22Rv1 (cell line): ENCODE measurements around the gene RPGRIP1L.

ENCODE experiments used
- H3K27ac ChIP-seq: fragments of 450-650 bp; 2 replicates; pipeline ENCODE4 v1.5.1; 2017
- ZFX ChIP-seq: fragments of 450-650 bp; IDR thresholded peaks from 2 replicates; pipeline ENCODE4 v1.6.1; 2017; ENCODE audit warnings: antibody characterized with exemption, borderline replicate concordance
- TF ChIP-seq, protein P1 (sequence below): fragments of 450-650 bp; IDR thresholded peaks from 2 replicates; pipeline ENCODE4 v1.5.1; 2017; ENCODE audit warnings: mild to moderate bottlenecking

RPGRIP1L gene

DNA sequence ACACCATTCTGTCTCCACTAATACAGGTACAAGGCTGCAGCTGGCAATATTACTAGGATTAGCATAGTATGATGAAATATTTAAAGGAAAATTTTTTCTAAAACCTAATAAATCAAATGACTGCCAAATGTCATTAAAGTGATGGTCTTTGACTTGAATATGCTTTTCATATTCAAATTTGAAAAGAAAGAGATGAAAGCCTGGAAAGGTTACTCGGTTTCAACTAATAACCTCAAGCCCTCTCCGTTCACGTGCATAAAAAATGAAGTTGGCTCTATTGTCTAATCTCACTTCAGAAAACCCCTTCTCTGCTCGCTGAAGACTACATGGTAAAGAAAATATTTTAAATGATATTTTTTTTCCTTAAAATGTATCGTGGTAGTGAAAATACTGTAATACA lies 83.2 kb downstream of the RPGRIP1L start:
- no peak for TF ChIP-seq ZFX
- TF ChIP-seq, protein P1, sequence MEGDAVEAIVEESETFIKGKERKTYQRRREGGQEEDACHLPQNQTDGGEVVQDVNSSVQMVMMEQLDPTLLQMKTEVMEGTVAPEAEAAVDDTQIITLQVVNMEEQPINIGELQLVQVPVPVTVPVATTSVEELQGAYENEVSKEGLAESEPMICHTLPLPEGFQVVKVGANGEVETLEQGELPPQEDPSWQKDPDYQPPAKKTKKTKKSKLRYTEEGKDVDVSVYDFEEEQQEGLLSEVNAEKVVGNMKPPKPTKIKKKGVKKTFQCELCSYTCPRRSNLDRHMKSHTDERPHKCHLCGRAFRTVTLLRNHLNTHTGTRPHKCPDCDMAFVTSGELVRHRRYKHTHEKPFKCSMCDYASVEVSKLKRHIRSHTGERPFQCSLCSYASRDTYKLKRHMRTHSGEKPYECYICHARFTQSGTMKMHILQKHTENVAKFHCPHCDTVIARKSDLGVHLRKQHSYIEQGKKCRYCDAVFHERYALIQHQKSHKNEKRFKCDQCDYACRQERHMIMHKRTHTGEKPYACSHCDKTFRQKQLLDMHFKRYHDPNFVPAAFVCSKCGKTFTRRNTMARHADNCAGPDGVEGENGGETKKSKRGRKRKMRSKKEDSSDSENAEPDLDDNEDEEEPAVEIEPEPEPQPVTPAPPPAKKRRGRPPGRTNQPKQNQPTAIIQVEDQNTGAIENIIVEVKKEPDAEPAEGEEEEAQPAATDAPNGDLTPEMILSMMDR, result no peak
- H3K27ac ChIP-seq, result peak overlapping the region; percentile 96

DNA sequence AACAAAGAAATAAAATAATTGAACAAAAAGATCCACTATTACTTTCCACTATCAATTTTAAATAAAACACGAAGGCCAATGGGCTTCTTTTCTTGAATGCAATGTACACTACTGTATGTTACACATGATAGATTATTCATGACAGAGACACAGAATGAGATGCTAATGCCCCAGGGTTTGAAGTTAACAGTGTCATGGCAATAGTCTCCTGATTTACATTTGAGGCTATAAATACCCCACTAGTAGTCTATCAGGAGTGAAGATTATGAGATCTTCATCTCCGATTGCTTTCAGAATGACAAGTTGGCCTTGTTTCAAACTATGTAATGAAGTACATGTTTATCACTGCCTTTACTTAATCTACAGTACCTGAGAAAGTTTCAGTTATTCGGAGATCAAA lies 84.4 kb downstream of the RPGRIP1L start:
- TF ChIP-seq, protein P1, result no peak
- TF ChIP-seq ZFX, result no peak

DNA sequence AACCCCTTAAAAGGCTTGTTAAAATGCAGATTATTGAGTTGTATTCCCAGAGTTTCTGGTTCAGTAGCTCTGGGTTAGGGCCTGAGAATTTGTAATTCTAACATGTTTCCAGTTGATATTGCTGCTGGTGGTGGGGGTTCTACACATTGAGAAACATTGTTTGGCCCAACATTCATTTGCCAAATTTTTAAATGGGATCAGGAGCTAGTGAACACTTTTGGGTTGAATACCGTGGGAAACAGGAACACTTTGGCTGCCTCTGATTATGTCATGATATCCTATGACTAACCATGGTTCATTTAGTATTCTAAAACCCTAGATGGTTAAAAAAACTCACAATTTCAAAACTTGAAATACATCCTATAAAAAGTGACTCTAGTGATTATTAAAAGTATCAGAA lies 89.3 kb downstream of the RPGRIP1L start:
- no peak for TF ChIP-seq ZFX
- TF ChIP-seq, protein P1, result no peak
- H3K27ac ChIP-seq, result peak overlapping the region; percentile 96

More for the DNA sequence above, 84.4 kb downstream of the RPGRIP1L start:
- peak overlapping the region; percentile 96 for H3K27ac ChIP-seq

DNA sequence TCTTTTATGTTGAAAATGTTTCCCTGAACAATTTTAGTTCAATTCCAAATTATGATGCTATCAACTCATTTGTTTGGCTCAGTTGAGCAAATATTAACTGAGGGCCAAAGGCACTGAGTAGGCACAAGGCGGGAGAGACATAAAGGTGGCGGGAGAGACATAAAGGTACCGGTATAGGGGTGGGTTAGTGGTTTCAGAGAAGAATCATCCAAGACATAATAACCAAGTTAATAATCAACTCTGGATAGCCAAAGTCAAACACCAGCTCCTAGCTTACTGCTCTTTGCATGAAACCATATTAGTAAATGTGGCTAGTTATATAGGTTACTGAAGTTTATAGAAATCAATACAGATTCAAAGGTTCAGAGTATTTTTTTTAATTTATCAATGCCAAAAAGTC lies 91.7 kb downstream of the RPGRIP1L start:
- TF ChIP-seq, protein P1, result no peak
- TF ChIP-seq ZFX, result no peak
- H3K27ac ChIP-seq, result peak overlapping the region; percentile 96

DNA sequence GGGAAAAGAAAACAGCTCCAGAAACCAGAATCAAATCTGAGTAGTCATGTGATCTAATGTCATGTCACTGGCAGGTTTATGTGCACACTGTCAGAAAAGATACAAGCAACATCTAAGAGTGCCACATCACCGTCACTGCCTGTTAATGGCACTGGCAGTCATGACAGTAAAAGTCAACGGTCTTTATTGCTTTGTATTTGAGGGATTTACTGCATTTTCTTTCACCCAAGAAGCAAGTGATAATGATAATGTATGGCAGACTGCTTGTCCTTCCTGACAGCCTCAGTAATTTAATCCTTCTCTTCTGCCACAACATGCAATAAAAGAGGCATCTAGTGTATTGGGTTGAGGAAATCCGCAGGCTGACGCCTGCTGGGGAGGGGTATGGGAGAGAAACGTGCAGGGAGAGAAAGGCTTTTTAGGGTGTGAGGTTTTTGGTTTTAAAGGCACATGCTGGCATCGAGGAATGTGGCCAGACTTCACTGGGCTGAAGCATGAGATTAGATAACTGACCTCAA lies 92.4 kb downstream of the RPGRIP1L start:
- TF ChIP-seq, protein P1, result no peak
- TF ChIP-seq ZFX, result no peak
- H3K27ac ChIP-seq, result peak overlapping the region; percentile 96

DNA sequence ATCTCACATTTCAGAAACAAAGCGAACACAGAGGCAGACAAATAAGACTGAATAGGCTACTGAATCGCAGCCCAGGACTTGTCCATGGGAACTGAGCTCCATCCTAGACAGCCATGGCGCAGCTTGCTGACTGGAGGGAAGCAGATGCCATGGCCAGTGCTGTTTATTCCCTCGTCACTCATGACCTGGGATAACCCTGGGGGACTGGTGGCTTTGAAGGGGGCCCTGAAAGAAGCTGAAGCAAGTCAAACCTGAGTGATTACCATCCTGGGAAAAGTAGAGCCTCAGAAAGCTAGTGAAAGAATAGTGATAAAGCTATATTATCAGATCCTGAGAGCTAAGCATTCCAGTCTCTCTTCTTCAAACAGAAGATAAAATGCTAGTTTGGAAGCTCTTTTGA lies 94.1 kb downstream of the RPGRIP1L start:
- TF ChIP-seq, protein P1, result no peak
- no peak for TF ChIP-seq ZFX
- H3K27ac ChIP-seq, result peak overlapping the region; percentile 96

DNA sequence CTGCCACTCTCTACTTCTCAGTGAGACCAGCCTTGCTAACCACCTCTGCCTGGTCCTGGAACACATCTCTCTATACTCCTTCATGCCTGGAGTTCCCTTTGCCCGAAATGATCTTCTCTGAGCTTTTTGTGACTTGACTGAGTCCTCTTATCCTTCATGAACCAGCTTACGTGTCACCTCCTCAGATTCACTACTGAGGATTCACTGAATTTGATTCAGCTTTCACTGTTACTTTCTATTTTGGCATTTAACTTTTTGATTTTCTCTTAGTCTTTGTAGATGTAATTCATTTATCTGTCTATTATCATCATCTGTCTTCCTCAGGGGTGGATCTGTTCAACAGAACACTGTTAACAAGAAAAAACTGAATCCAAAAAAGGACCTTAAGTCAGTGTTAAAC lies 95.6 kb downstream of the RPGRIP1L start:
- H3K27ac ChIP-seq, result peak overlapping the region; percentile 96
- no peak for TF ChIP-seq ZFX
- TF ChIP-seq, protein P1, result no peak
